CD14-positive monocyte (primary cell): ENCODE data around the gene ZNF653. TPM values are rescaled to one million over a fixed set of nuclear protein-coding genes. Genes with fewer than 3 reads are reported as not detected.

Source experiments
- DNase-seq, 3 donors: peaks; one replicate each; pipeline ENCODE4 v3.0.0-alpha.2; 2011 to 2022
- H2AFZ ChIP-seq: 2 replicates; pipeline ENCODE4 v1.6.0; 2012; ENCODE audit warnings: mild to moderate bottlenecking, low read depth, low read length, inconsistent platforms; ENCODE audit not compliant: insufficient read depth, poor library complexity, severe bottlenecking
- H3K27ac ChIP-seq, 2 donors: 1 replicate in 1 of 2; 2 replicates in 1 of 2; pipeline ENCODE4 v1.5.1; 2012 to 2013; ENCODE audit warnings: low read length in 2 of 2, control low read depth in 1 of 2, inconsistent platforms in 1 of 2, low read depth in 1 of 2, mild to moderate bottlenecking in 1 of 2
- H3K27me3 ChIP-seq, 2 donors: one replicate each; pipeline versions ENCODE4 v1.6.0 to v1.6.1; 2011 to 2013; ENCODE audit warnings: low read length in 2 of 2; ENCODE audit not compliant: control insufficient read depth in 2 of 2, insufficient read depth in 2 of 2
- H3K36me3 ChIP-seq, 2 donors: replicated peaks in 1 of 2; 1 replicate in 1 of 2; 2 replicates in 1 of 2; pipeline versions ENCODE4 v1.5.1 to v1.6.1; 2012 to 2013; ENCODE audit warnings: low read length in 2 of 2, control low read depth in 1 of 2, inconsistent platforms in 1 of 2, mild to moderate bottlenecking in 1 of 2; ENCODE audit not compliant: insufficient read depth in 2 of 2, control insufficient read depth in 1 of 2
- H3K4me1 ChIP-seq, 2 donors: 1 replicate in 1 of 2; 2 replicates in 1 of 2; pipeline versions ENCODE4 v1.5.1 to v1.6.1; 2012 to 2013; ENCODE audit warnings: low read length in 2 of 2, control low read depth in 1 of 2, inconsistent platforms in 1 of 2, mild to moderate bottlenecking in 1 of 2, moderate library complexity in 1 of 2; ENCODE audit not compliant: insufficient read depth in 2 of 2, control insufficient read depth in 1 of 2
- H3K4me2 ChIP-seq: replicated peaks from 2 replicates; pipeline ENCODE3; 2012; ENCODE audit warnings: low read length, moderate library complexity, mild to moderate bottlenecking; ENCODE audit not compliant: poor library complexity, severe bottlenecking; ENCODE audit errors: extremely low read depth
- H3K4me3 ChIP-seq, 3 experiments: fragments of 200-600 bp in 1 of 3; sonication (generic) in 1 of 3; replicated peaks in 1 of 3; 1 replicate in 2 of 3; 2 replicates in 1 of 3; pipeline ENCODE4 v1.5.1; 2011 to 2013; ENCODE audit warnings: low read length in 3 of 3, mild to moderate bottlenecking in 3 of 3, control low read depth in 2 of 3, low read depth in 2 of 3, inconsistent platforms in 1 of 3, moderate library complexity in 1 of 3
- H3K79me2 ChIP-seq: 2 replicates; pipeline ENCODE4 v1.6.0; 2012; ENCODE audit warnings: mild to moderate bottlenecking, control low read depth, inconsistent platforms, low read length, moderate library complexity; ENCODE audit not compliant: insufficient read depth
- H3K9ac ChIP-seq: 2 replicates; pipeline ENCODE4 v1.6.0; 2017; ENCODE audit warnings: low read length, mild to moderate bottlenecking; ENCODE audit not compliant: insufficient read depth, poor library complexity, severe bottlenecking
- H3K9me3 ChIP-seq, 2 donors: replicated peaks in 1 of 2; 1 replicate in 1 of 2; 2 replicates in 1 of 2; pipeline versions ENCODE4 v1.5.1 to v1.6.1; 2012 to 2013; ENCODE audit warnings: low read length in 2 of 2, control low read depth in 1 of 2; ENCODE audit not compliant: control insufficient read depth in 1 of 2, insufficient read depth in 1 of 2
- H4K20me1 ChIP-seq: 2 replicates; pipeline ENCODE4 v1.6.0; 2012; ENCODE audit warnings: mild to moderate bottlenecking, low read length, control low read depth, moderate library complexity; ENCODE audit not compliant: insufficient read depth
- H3K27ac Mint-ChIP-seq, 7 donors: one replicate each; pipeline ENCODE4 v1.8.0; 2020; ENCODE audit warnings: mild to moderate bottlenecking in 7 of 7, mixed read lengths in 7 of 7, moderate library complexity in 6 of 7, inconsistent platforms in 2 of 7
- H3K27me3 Mint-ChIP-seq, 3 donors: one replicate each; pipeline ENCODE4 v1.8.0; 2021 to 2022; ENCODE audit warnings: low read depth in 3 of 3, mild to moderate bottlenecking in 3 of 3, mixed read lengths in 3 of 3, moderate library complexity in 3 of 3, inconsistent platforms in 1 of 3
- H3K36me3 Mint-ChIP-seq, 2 donors: one replicate each; pipeline ENCODE4 v1.8.0; 2020; ENCODE audit warnings: mixed read lengths in 2 of 2, inconsistent platforms in 1 of 2, mild to moderate bottlenecking in 1 of 2
- H3K4me1 Mint-ChIP-seq: one replicate; pipeline ENCODE4 v1.8.0; 2020; ENCODE audit warnings: mild to moderate bottlenecking, mixed read lengths
- H3K4me3 Mint-ChIP-seq, 2 donors: one replicate each; pipeline ENCODE4 v1.8.0; 2020; ENCODE audit warnings: mild to moderate bottlenecking in 2 of 2, mixed read lengths in 2 of 2, moderate library complexity in 1 of 2
- H3K9me3 Mint-ChIP-seq, 7 donors: one replicate each; pipeline ENCODE4 v1.8.0; 2020 to 2022; ENCODE audit warnings: mixed read lengths in 7 of 7, mild to moderate bottlenecking in 6 of 7, moderate library complexity in 6 of 7, inconsistent platforms in 2 of 7
- CTCF ChIP-seq: fragments of 200-600 bp; IDR thresholded peaks from one replicate; pipeline ENCODE4 v1.8.0; 2022; ENCODE audit warnings: antibody characterized with exemption, mild to moderate bottlenecking
- WGBS: methylation state at CpG from one replicate; pipeline ENCODE4 v1.1.5; 2013; ENCODE audit warnings: missing lambda C conversion rate; ENCODE audit not compliant: insufficient coverage; 5-methylcytosine and 5-hydroxymethylcytosine counted together
- intact Hi-C, 2 donors: fragments of 100-400 bp; cut with micrococcal nuclease; formaldehyde crosslinking; loops; one replicate each; pipeline versions ENCODE4 v1.15.0 to v1.15.1; 2023
- polyA plus RNA-seq, 3 donors: library from polyadenylated mRNA; depleted of rRNA in 1 of 3; unstranded in 2 of 3; stranded (reverse) in 1 of 3; fragments of 300-500 nt in 2 of 3; fragments of >200 nt in 1 of 3; fragmentation: Illumina TruSeq in 2 of 3; gene quantifications; 1 replicate in 2 of 3; 2 replicates in 1 of 3; pipeline ENCODE4 v1.2.3, GENCODE V29; 2012 to 2021

Gene ZNF653
- polyA plus RNA-seq, 3 donors = 0.88 to 8.1 (median 1.2) TPM

DNA sequence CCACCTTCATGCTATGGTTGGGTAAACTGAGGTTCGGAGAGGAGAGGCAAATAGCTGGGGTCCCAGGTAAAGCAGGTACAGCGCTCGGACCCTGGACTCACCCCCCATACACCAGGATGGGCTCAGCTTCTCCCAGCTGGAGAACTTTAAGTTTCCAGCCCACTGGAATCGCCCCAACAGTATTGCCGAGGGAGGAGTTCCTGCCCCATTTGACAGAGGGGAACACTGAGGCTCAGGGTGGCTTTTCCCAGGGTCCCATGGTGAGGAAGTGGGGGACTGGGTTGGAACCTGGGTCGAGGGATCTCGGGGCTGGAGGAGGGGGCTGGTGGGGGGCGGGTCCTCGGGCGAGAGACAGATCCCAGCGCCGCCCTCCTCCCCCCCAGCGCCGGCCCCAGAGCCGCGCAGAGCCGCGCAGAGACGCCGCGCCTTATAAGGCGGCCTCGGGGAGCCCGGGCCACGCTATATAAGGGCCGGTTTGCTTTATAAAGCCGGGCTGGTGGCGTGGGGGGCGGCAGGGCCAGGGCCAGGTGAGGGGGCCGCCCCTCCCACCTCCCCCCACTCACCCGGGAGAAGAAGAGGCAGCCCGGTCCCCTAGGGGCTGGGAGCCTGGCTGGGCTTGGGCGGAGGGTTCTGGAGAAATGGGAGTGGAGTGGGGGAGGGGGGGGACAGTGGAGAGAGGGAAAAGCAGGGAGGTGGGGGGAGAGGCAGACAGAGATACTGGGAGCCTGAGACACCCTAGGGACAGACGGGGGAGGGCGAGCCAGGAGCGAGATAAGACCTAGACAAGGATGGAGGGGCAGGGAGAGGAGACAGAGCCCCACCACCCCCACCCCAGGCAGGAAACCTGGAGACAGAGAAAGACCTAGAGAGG lies 34.1 kb upstream of the ZNF653 start:
- Mint-ChIP-seq H3K36me3 (peaks cover 0 to 5% of the 10 kb centered on the region in 2 donors), H3K27ac (no peak overlapping the region), H3K4me1 (peaks cover 11% of the 10 kb centered on the region), H3K27me3 (peaks cover 30 to 49% (median 38%) of the 10 kb centered on the region in 3 donors), H3K9me3 (peaks cover under 1 to 5% (median 3%) of the 10 kb centered on the region in 7 donors), H3K4me3 (peak overlapping the region in 1 of 2 donors; percentile 87)
- intact Hi-C loops = no loop called here
- H3K9ac ChIP-seq = no peak overlapping the region
- peaks cover 12 to 36% of the 10 kb centered on the region in 2 donors for H3K27me3 ChIP-seq
- no peaks in the 10 kb centered on the region for H3K9me3 ChIP-seq
- no peak overlapping the region for H2AFZ ChIP-seq
- TF ChIP-seq CTCF = no peak
- H3K4me3 ChIP-seq = no peak overlapping the region
- H3K4me1 ChIP-seq = peaks cover 11 to 15% of the 10 kb centered on the region in 2 donors
- no peak for DNase-seq
- H3K27ac ChIP-seq = no peak overlapping the region
- H3K36me3 ChIP-seq = no peaks in the 10 kb centered on the region
- no peaks in the 10 kb centered on the region for H3K79me2 ChIP-seq
- H4K20me1 ChIP-seq = no peaks in the 10 kb centered on the region
- 11% methylated on average over 5 of the region's 36 CpGs for WGBS
- H3K4me2 ChIP-seq = no peak overlapping the region

GRCh38 chr19:11538232-11539036 lies 32.8 kb upstream of the ZNF653 start, which contains the start of gene CNN1:
CNN1 (plus strand) TSS chr19:11538851; CDS start chr19:11538928, 77 bp downstream.
- Histone ChIP-seq H3K79me2 (no peaks in the 10 kb centered on the region), H3K27me3 (peaks cover 12 to 36% of the 10 kb centered on the region in 2 donors), H3K4me1 (peaks cover 17 to 22% of the 10 kb centered on the region in 2 donors), H4K20me1 (no peaks in the 10 kb centered on the region), H3K36me3 (no peaks in the 10 kb centered on the region), H3K9me3 (peaks cover 0 to 4% of the 10 kb centered on the region in 2 donors), H3K27ac (no peak within 1 kb of the TSS), H2AFZ (no peak within 1 kb of the TSS), H3K4me3 (no peak within 1 kb of the TSS), H3K4me2 (no peak within 1 kb of the TSS), H3K9ac (no peak within 1 kb of the TSS)
- DNase-seq = no peak
- peak within 1 kb of the TSS in 1 of 2 donors; percentile 87 for H3K4me3 Mint-ChIP-seq
- H3K9me3 Mint-ChIP-seq = peaks cover 6 to 13% (median 8%) of the 10 kb centered on the region in 7 donors
- H3K27me3 Mint-ChIP-seq = peaks cover 30 to 44% (median 33%) of the 10 kb centered on the region in 3 donors
- 16% methylated on average over 16 of the region's 21 CpGs for WGBS
- peaks cover 0 to 5% of the 10 kb centered on the region in 2 donors for H3K36me3 Mint-ChIP-seq
- peaks cover 21% of the 10 kb centered on the region for H3K4me1 Mint-ChIP-seq
- H3K27ac Mint-ChIP-seq = no peak within 1 kb of the TSS
- TF ChIP-seq CTCF = no peak
- intact Hi-C loops = no loop called here
